AG09309 (cell line): ENCODE measurements around the gene TBC1D16.

Experiments
- DNase-seq: peaks from one replicate; pipeline ENCODE4 v3.0.0-alpha.2; 2010; ENCODE audit warnings: low read depth
- H3K4me3 ChIP-seq: 2 replicates; pipeline ENCODE4 v1.5.1; 2011; ENCODE audit warnings: mild to moderate bottlenecking, low read depth, low read length, moderate library complexity; ENCODE audit not compliant: control insufficient read depth
- CTCF ChIP-seq: IDR thresholded peaks from 2 replicates; pipeline ENCODE4 v1.5.1; 2011; ENCODE audit warnings: mild to moderate bottlenecking, low read depth, low read length, inconsistent platforms; ENCODE audit not compliant: insufficient read depth, control insufficient read depth; ENCODE audit errors: missing control alignments

The TBC1D16 gene

GRCh38 chr17:79947351-79948031, 88.2 kb downstream of the TBC1D16 start:
- TF ChIP-seq CTCF = no peak
- H3K4me3 ChIP-seq = no peak overlapping the region
- no peak for DNase-seq

GRCh38 chr17:79946352-79947231, 89.1 kb downstream of the TBC1D16 start:
- no peak overlapping the region for H3K4me3 ChIP-seq
- DNase-seq = no peak
- no peak for TF ChIP-seq CTCF

GRCh38 chr17:79945591-79946255, 89.9 kb downstream of the TBC1D16 start:
- TF ChIP-seq CTCF = no peak
- no peak for DNase-seq
- H3K4me3 ChIP-seq = no peak overlapping the region

- DNase-seq = no peak
- TF ChIP-seq CTCF = no peak
- H3K4me3 ChIP-seq = no peak overlapping the region
Observed at GRCh38 chr17:79944821-79945391, 90.8 kb downstream of the TBC1D16 start.

DNA sequence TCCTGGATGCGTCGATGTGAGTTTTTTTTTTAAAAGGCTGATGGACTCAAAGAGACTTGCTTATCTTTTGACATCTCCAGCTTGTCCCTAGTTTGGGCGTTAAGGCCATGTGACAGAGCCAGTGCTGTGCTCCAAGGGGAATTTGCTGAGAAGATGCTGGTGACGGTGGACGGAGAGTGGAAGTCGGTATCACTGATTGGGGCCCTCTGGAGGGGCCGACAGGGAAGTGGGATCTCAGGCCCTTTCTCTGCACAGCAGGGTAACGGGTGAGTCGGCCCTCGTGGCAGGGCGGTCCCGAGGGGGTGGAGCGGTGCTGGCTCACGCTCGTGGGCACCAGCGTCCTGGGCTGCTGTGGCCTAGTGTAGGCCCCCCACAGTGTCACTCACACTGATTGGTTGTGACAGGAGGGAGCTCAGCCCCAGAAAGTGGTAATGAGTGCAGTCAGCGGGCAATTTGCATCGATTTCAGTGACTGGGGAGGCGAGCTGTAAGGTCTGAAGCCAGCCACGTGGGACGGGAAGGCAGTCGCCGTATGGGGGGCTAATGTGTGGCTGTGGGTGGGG, 91.3 kb downstream of the TBC1D16 start:
- no peak for TF ChIP-seq CTCF
- no peak for DNase-seq
- no peak overlapping the region for H3K4me3 ChIP-seq

- no peak overlapping the region for H3K4me3 ChIP-seq
- TF ChIP-seq CTCF = no peak
- DNase-seq = no peak
Observed at GRCh38 chr17:79943347-79944241, 92.1 kb downstream of the TBC1D16 start.
